Chondrocyte (in vitro differentiated cells): Measurements from ENCODE around the gene TMC7. TPM values are rescaled to one million over a fixed set of nuclear protein-coding genes. Genes with fewer than 3 reads are reported as not detected.
"Not testable (repeated sequence)": the region's sequence is repeated elsewhere in the genome, so short reads cannot be mapped to it uniquely, and the experiment has no call there.

Experiments
- DNase-seq: peaks from one replicate; pipeline ENCODE4 v3.0.0; 2021; ENCODE audit warnings: mixed read lengths, low spot score
- H3K27ac Mint-ChIP-seq: one replicate; pipeline ENCODE4 v1.8.0; 2021; ENCODE audit warnings: mild to moderate bottlenecking, moderate library complexity, mixed read lengths; ENCODE audit not compliant: unreplicated experiment
- H3K27me3 Mint-ChIP-seq: 2 replicates; pipeline ENCODE4 v1.8.0; 2021; ENCODE audit warnings: low read depth, mixed read lengths
- H3K36me3 Mint-ChIP-seq: 2 replicates; pipeline ENCODE4 v1.8.0; 2021; ENCODE audit warnings: low read depth, mixed read lengths
- H3K4me1 Mint-ChIP-seq: 2 replicates; pipeline ENCODE4 v1.8.0; 2021; ENCODE audit warnings: low read depth, mild to moderate bottlenecking, mixed read lengths
- H3K4me3 Mint-ChIP-seq: one replicate; pipeline ENCODE4 v1.8.0; 2021; ENCODE audit warnings: mild to moderate bottlenecking, moderate library complexity, mixed read lengths; ENCODE audit not compliant: unreplicated experiment
- H3K9me3 Mint-ChIP-seq: 2 replicates; pipeline ENCODE4 v1.8.0; 2021; ENCODE audit warnings: low read depth, mixed read lengths
- CTCF ChIP-seq: fragments of 200-600 bp; sonication (generic); IDR thresholded peaks from 2 replicates; pipeline ENCODE4 v1.5.0; 2021; ENCODE audit warnings: antibody characterized with exemption, mild to moderate bottlenecking, moderate library complexity
- total RNA-seq: library from RNA; stranded (reverse); gene quantifications from 3 replicates; pipeline ENCODE4 v1.2.1, GENCODE V29; 2021

The TMC7 gene
- total RNA-seq, 1 donor from 2014 or later: 1.2 TPM

GRCh38 chr16:18953547-18953946, 30.2 kb upstream of the TMC7 start:
- H3K27ac Mint-ChIP-seq: no peak overlapping the region
- H3K4me3 Mint-ChIP-seq: no peak overlapping the region
- no peaks in the 10 kb centered on the region for H3K36me3 Mint-ChIP-seq
- TF ChIP-seq CTCF: no peak
- H3K4me1 Mint-ChIP-seq: no peaks in the 10 kb centered on the region
- DNase-seq: no peak
- no peaks in the 10 kb centered on the region for H3K9me3 Mint-ChIP-seq
- H3K27me3 Mint-ChIP-seq: peaks cover 12% of the 10 kb centered on the region

GRCh38 chr16:18955874-18956580, 27.7 kb upstream of the TMC7 start:
- not testable (repeated sequence) for DNase-seq

GRCh38 chr16:18956658-18957241, 27.0 kb upstream of the TMC7 start:
- H3K27ac Mint-ChIP-seq, H3K9me3 Mint-ChIP-seq, H3K36me3 Mint-ChIP-seq, H3K4me1 Mint-ChIP-seq, H3K4me3 Mint-ChIP-seq, DNase-seq: not testable (repeated sequence)
- peaks cover 12% of the 10 kb centered on the region for H3K27me3 Mint-ChIP-seq

More at GRCh38 chr16:18955874-18956580, 27.7 kb upstream of the TMC7 start:
- not testable (repeated sequence) for H3K27ac Mint-ChIP-seq, H3K4me3 Mint-ChIP-seq, H3K9me3 Mint-ChIP-seq, H3K4me1 Mint-ChIP-seq, H3K36me3 Mint-ChIP-seq
- peaks cover 12% of the 10 kb centered on the region for H3K27me3 Mint-ChIP-seq

GRCh38 chr16:18958621-18959029, 25.1 kb upstream of the TMC7 start:
- H3K36me3 Mint-ChIP-seq: no peaks in the 10 kb centered on the region
- H3K9me3 Mint-ChIP-seq: no peaks in the 10 kb centered on the region
- H3K4me3 Mint-ChIP-seq: no peak overlapping the region
- DNase-seq: no peak
- peaks cover 12% of the 10 kb centered on the region for H3K27me3 Mint-ChIP-seq
- no peak overlapping the region for H3K27ac Mint-ChIP-seq
- H3K4me1 Mint-ChIP-seq: peaks cover 6% of the 10 kb centered on the region
- TF ChIP-seq CTCF: no peak

- no peak overlapping the region for H3K4me3 Mint-ChIP-seq
- H3K27me3 Mint-ChIP-seq: peaks cover 12% of the 10 kb centered on the region
- no peaks in the 10 kb centered on the region for H3K36me3 Mint-ChIP-seq
- no peaks in the 10 kb centered on the region for H3K9me3 Mint-ChIP-seq
- peak overlapping the region; percentile 82 for H3K27ac Mint-ChIP-seq
- TF ChIP-seq CTCF: no peak
- DNase-seq: no peak
- peaks cover 6% of the 10 kb centered on the region for H3K4me1 Mint-ChIP-seq
Measured at GRCh38 chr16:18959031-18959505, 24.7 kb upstream of the TMC7 start.

- Mint-ChIP-seq H3K27me3 (no peaks in the 10 kb centered on the region), H3K4me1 (peaks cover 5% of the 10 kb centered on the region), H3K9me3 (no peaks in the 10 kb centered on the region), H3K4me3 (no peak overlapping the region), H3K27ac (no peak overlapping the region), H3K36me3 (no peaks in the 10 kb centered on the region)
- no peak for DNase-seq
- no peak for TF ChIP-seq CTCF
Measured at GRCh38 chr16:18965555-18965954, 18.2 kb upstream of the TMC7 start.
